LNCAP (cell line): Measurements from ENCODE around the gene KCNH2.

Experiments
- CTCF ChIP-seq: fragments of 450-650 bp; IDR thresholded peaks from 2 replicates; pipeline ENCODE4 v1.5.1; 2017; ENCODE audit warnings: mild to moderate bottlenecking

Gene KCNH2

GRCh38 chr7:150951521-150951920 lies 26.6 kb downstream of the KCNH2 start:
- TF ChIP-seq CTCF = no peak

GRCh38 chr7:150951181-150951520 lies 27.0 kb downstream of the KCNH2 start:
- TF ChIP-seq CTCF = no peak

- TF ChIP-seq CTCF = no peak
These were observed 27.5 kb downstream of the KCNH2 start for GRCh38 chr7:150950496-150951180.

- TF ChIP-seq CTCF = no peak
These were observed 28.1 kb downstream of the KCNH2 start for GRCh38 chr7:150949971-150950491.

- no peak for TF ChIP-seq CTCF
These were observed 28.6 kb downstream of the KCNH2 start for GRCh38 chr7:150949564-150949963.

GRCh38 chr7:150948791-150949251 lies 29.3 kb downstream of the KCNH2 start:
- no peak for TF ChIP-seq CTCF

- no peak for TF ChIP-seq CTCF
These were observed 30.1 kb downstream of the KCNH2 start for GRCh38 chr7:150947761-150948651.
